H1 (cell line): ENCODE results near the gene MMEL1. TPM values are rescaled to one million over a fixed set of nuclear protein-coding genes. Genes with fewer than 3 reads are reported as not detected.
A peak's percentile ranks its signal among the peaks of the same experiment; 100 is the strongest.

Experiments
- CTCF ChIA-PET: fragments of 300-600 bp; sonication (Branson Sonifier 250); formaldehyde crosslinking; loops from one replicate; lab custom pipeline; 2021; ENCODE audit not compliant: partially characterized antibody; lab: Charles Lee
- POLR2A ChIA-PET: fragments of 300-600 bp; sonication (Branson Sonifier 250); formaldehyde crosslinking; loops from one replicate; lab custom pipeline; 2021; ENCODE audit warnings: inconsistent platforms; ENCODE audit not compliant: partially characterized antibody; lab: Charles Lee
- DNase-seq, 2 experiments: peaks; one replicate each; pipeline versions ENCODE4 v3.0.0 to v3.0.0-alpha.2; 2010 to 2022; ENCODE audit warnings: low spot score in 2 of 2, low read depth in 1 of 2, mixed read lengths in 1 of 2
- FAIRE-seq: peaks from 2 replicates; lab custom pipeline; 2011; peaks lifted over from hg19 to GRCh38; lab: Jason Lieb, UNC
- H2AFZ ChIP-seq: 2 replicates; pipeline ENCODE4 v1.8.1; 2012; ENCODE audit warnings: low read length, inconsistent platforms
- H2AK5ac ChIP-seq: 2 replicates; pipeline ENCODE4 v1.6.1; 2013; ENCODE audit warnings: low read depth, low read length
- H2BK120ac ChIP-seq: replicated peaks from 2 replicates; pipeline ENCODE3; 2013; ENCODE audit warnings: low read depth, low read length, inconsistent platforms
- H2BK12ac ChIP-seq: 2 replicates; pipeline ENCODE4 v1.6.1; 2013; ENCODE audit warnings: low read depth, low read length
- H2BK15ac ChIP-seq: 2 replicates; pipeline ENCODE4 v1.6.1; 2013; ENCODE audit warnings: low read length
- H2BK20ac ChIP-seq: 2 replicates; pipeline ENCODE4 v1.6.1; 2013; ENCODE audit warnings: low read length
- H2BK5ac ChIP-seq: 2 replicates; pipeline ENCODE4 v1.6.1; 2013; ENCODE audit warnings: low read depth, low read length
- H3K14ac ChIP-seq: 2 replicates; pipeline ENCODE4 v1.6.1; 2013; ENCODE audit warnings: inconsistent platforms; ENCODE audit not compliant: insufficient read length
- H3K18ac ChIP-seq: 2 replicates; pipeline ENCODE4 v1.6.1; 2013; ENCODE audit warnings: low read length; ENCODE audit errors: extremely low read depth
- H3K23ac ChIP-seq: 2 replicates; pipeline ENCODE4 v1.6.1; 2013; ENCODE audit warnings: inconsistent platforms; ENCODE audit not compliant: insufficient read length
- H3K23me2 ChIP-seq: 2 replicates; pipeline ENCODE4 v1.6.1; 2013; ENCODE audit warnings: low read depth, low read length
- H3K27ac ChIP-seq: 2 replicates; pipeline ENCODE4 v1.6.1; 2011; ENCODE audit warnings: low read depth, low read length, inconsistent platforms
- H3K27me3 ChIP-seq, 4 experiments: replicated peaks in 1 of 4; 1 replicate in 1 of 4; 2 replicates in 3 of 4; pipeline versions ENCODE4 v1.6.1 to v1.8.1; 2011 to 2013; ENCODE audit warnings: low read length in 3 of 4, mild to moderate bottlenecking in 3 of 4, inconsistent platforms in 2 of 4, mixed read lengths in 2 of 4, moderate library complexity in 1 of 4; ENCODE audit not compliant: control insufficient read depth in 3 of 4, insufficient read depth in 3 of 4; ENCODE audit errors: extremely low read depth in 1 of 4
- H3K36me3 ChIP-seq, 4 experiments: 2 replicates each; pipeline versions ENCODE4 v1.6.1 to v1.8.1; 2011 to 2013; ENCODE audit warnings: mild to moderate bottlenecking in 4 of 4, low read length in 3 of 4, moderate library complexity in 2 of 4, control low read depth in 1 of 4, inconsistent platforms in 1 of 4; ENCODE audit not compliant: insufficient read depth in 4 of 4, control insufficient read depth in 2 of 4
- H3K4ac ChIP-seq: replicated peaks from 2 replicates; pipeline ENCODE3; 2013; ENCODE audit warnings: low read length, low read depth, mixed read lengths, inconsistent platforms; ENCODE audit not compliant: insufficient read length
- H3K4me1 ChIP-seq, 4 experiments: replicated peaks in 1 of 4; 1 replicate in 1 of 4; 2 replicates in 3 of 4; pipeline versions ENCODE4 v1.6.1 to v1.8.1; 2011 to 2013; ENCODE audit warnings: low read length in 3 of 4, inconsistent platforms in 2 of 4, mixed read lengths in 1 of 4; ENCODE audit not compliant: insufficient read depth in 4 of 4, control insufficient read depth in 3 of 4
- H3K4me2 ChIP-seq, 2 experiments: 2 replicates each; pipeline versions ENCODE4 v1.6.1 to v1.8.1; 2011 to 2013; ENCODE audit warnings: low read depth in 2 of 2, low read length in 2 of 2, control low read depth in 1 of 2, inconsistent platforms in 1 of 2, mild to moderate bottlenecking in 1 of 2; ENCODE audit not compliant: insufficient read depth in 1 of 2
- H3K4me3 ChIP-seq, 4 experiments: fragments of 200-600, 300-600 bp in 1 of 4; sonication (generic), shearing (Covaris generic), sonication (Bioruptor Twin) in 1 of 4; 2 replicates each; pipeline versions ENCODE4 v1.5.1 to v1.8.1; 2011 to 2016; ENCODE audit warnings: low read length in 4 of 4, low read depth in 3 of 4, control low read depth in 2 of 4, inconsistent platforms in 2 of 4, mild to moderate bottlenecking in 2 of 4, mixed read lengths in 1 of 4, moderate library complexity in 1 of 4; ENCODE audit not compliant: insufficient read depth in 2 of 4; ENCODE audit errors: extremely low read depth in 1 of 4
- H3K56ac ChIP-seq: replicated peaks from 2 replicates; pipeline ENCODE3; 2013; ENCODE audit warnings: low read depth, mild to moderate bottlenecking, mixed read lengths, low read length, inconsistent platforms; ENCODE audit not compliant: insufficient read length
- H3K79me1 ChIP-seq: 2 replicates; pipeline ENCODE4 v1.6.1; 2013; ENCODE audit warnings: low read depth, low read length, control low read depth
- H3K79me2 ChIP-seq, 2 experiments: 2 replicates each; pipeline versions ENCODE4 v1.6.1 to v1.8.1; 2012 to 2013; ENCODE audit warnings: low read length in 2 of 2, mild to moderate bottlenecking in 2 of 2, inconsistent platforms in 1 of 2; ENCODE audit not compliant: insufficient read depth in 2 of 2, control insufficient read depth in 1 of 2
- H3K9ac ChIP-seq, 4 experiments: replicated peaks in 1 of 4; 1 replicate in 1 of 4; 2 replicates in 3 of 4; pipeline versions ENCODE4 v1.6.1 to v1.8.1; 2011 to 2013; ENCODE audit warnings: low read depth in 3 of 4, low read length in 3 of 4, control low read depth in 2 of 4, mild to moderate bottlenecking in 2 of 4, moderate library complexity in 2 of 4, inconsistent platforms in 1 of 4; ENCODE audit errors: extremely low read depth in 1 of 4
- H3K9me3 ChIP-seq, 2 experiments: 2 replicates each; pipeline versions ENCODE4 v1.6.1 to v1.8.1; 2012 to 2013; ENCODE audit warnings: mild to moderate bottlenecking in 2 of 2, moderate library complexity in 2 of 2, control low read depth in 1 of 2, inconsistent platforms in 1 of 2, low read depth in 1 of 2, low read length in 1 of 2, mixed read lengths in 1 of 2; ENCODE audit not compliant: insufficient read depth in 2 of 2
- H4K20me1 ChIP-seq, 2 experiments: replicated peaks in 1 of 2; 2 replicates each; pipeline versions ENCODE3 to v1.8.1; 2011 to 2013; ENCODE audit warnings: inconsistent platforms in 2 of 2, low read length in 2 of 2, mild to moderate bottlenecking in 1 of 2; ENCODE audit not compliant: insufficient read depth in 2 of 2, control insufficient read depth in 1 of 2
- H4K5ac ChIP-seq: 2 replicates; pipeline ENCODE4 v1.6.1; 2013; ENCODE audit warnings: low read length, low read depth, mixed read lengths, inconsistent platforms; ENCODE audit not compliant: insufficient read length
- H4K8ac ChIP-seq: 2 replicates; pipeline ENCODE4 v1.8.0; 2013; ENCODE audit warnings: mild to moderate bottlenecking, moderate library complexity, low read length, inconsistent platforms; ENCODE audit not compliant: insufficient read depth; ENCODE audit errors: extremely low read depth
- H4K91ac ChIP-seq: replicated peaks from 2 replicates; pipeline ENCODE3; 2013; ENCODE audit warnings: low read length, mixed read lengths, inconsistent platforms; ENCODE audit not compliant: insufficient read length
- CBX5 ChIP-seq: fragments of 300-800, 300-1000 bp; sonication (generic); IDR thresholded peaks from 2 replicates; pipeline ENCODE4 v1.7.1; 2016; ENCODE audit warnings: antibody characterized with exemption, low read length, low read depth
- GABPA ChIP-seq: IDR thresholded peaks from 2 replicates; pipeline ENCODE4 v1.6.1; 2011; ENCODE audit warnings: mild to moderate bottlenecking, low read length, moderate library complexity, borderline replicate concordance; ENCODE audit not compliant: insufficient read depth
- HDAC6 ChIP-seq: IDR thresholded peaks from one replicate; pipeline ENCODE4 v1.7.1; 2012; ENCODE audit warnings: low read depth, mild to moderate bottlenecking, inconsistent platforms, low read length, moderate library complexity
- WGBS, 2 experiments: shearing (Covaris generic) in 1 of 2; methylation state at CpG; one replicate each; pipeline versions ENCODE4 v1.1.6 to v1.1.7; 2013 to 2015; ENCODE audit warnings: low lambda C conversion rate in 2 of 2, mixed read lengths in 2 of 2, inconsistent platforms in 1 of 2, low coverage in 1 of 2, missing lambda C conversion rate in 1 of 2; ENCODE audit not compliant: insufficient replicate concordance in 2 of 2, insufficient coverage in 1 of 2, insufficient read length in 1 of 2; ENCODE audit errors: extremely low coverage in 1 of 2, missing lambda C conversion rate in 1 of 2; 5-methylcytosine and 5-hydroxymethylcytosine counted together
- polyA plus RNA-seq, 7 experiments: library from polyadenylated mRNA; depleted of rRNA in 3 of 7; stranded (reverse) in 5 of 7; unstranded in 2 of 7; fragments of >200 nt in 5 of 7; fragments of 200-250 nt in 2 of 7; gene quantifications; 1 replicate in 5 of 7; 2 replicates in 1 of 7; 4 replicates in 1 of 7; pipeline versions ENCODE4 v1.2.1 to v1.2.3, GENCODE V29; 2011 to 2013; ENCODE audit warnings: missing spikeins in 2 of 7, mixed read lengths in 2 of 7
- total RNA-seq: library from RNA; stranded (reverse); fragmentation: NEBNext Ultra II Directional; extraction: Animal tissue kit (Norgen Biotek cat#: 25700); gene quantifications from 2 replicates; pipeline ENCODE4 v1.2.1, GENCODE V29; 2021

Gene MMEL1
- total and polyA plus RNA-seq, 2 of the 8 experiments (the other 6 are each of a cell fraction or from before 2014, with no cell fraction given): 0.91 to 1.7 TPM

GRCh38 chr1:2556277-2556677 is 76.5 kb downstream of the MMEL1 start, which contains the start of gene TNFRSF14:
TSS of gene TNFRSF14 (plus strand) at chr1:2556371. CDS start at chr1:2556665, 294 bp downstream.
- H2BK5ac ChIP-seq: no peak within 1 kb of the TSS
- no peak within 1 kb of the TSS for H2BK20ac ChIP-seq
- no peaks in the 10 kb centered on the region; a peak in 1 of 4 replicates for H3K9me3 ChIP-seq
- H2AK5ac ChIP-seq: no peak within 1 kb of the TSS
- H3K79me2 ChIP-seq: no peaks in the 10 kb centered on the region
- H3K14ac ChIP-seq: no peak within 1 kb of the TSS
- no peak within 1 kb of the TSS for H4K5ac ChIP-seq
- H3K79me1 ChIP-seq: no peaks in the 10 kb centered on the region
- peak within 1 kb of the TSS; percentile 46; the same call in 1 of the 2 replicates for H2BK15ac ChIP-seq
- peak within 1 kb of the TSS; percentile 32 for H3K4ac ChIP-seq
- no peak within 1 kb of the TSS for H3K9ac ChIP-seq
- no peak within 1 kb of the TSS; the same call in 1 of the 2 replicates for H3K18ac ChIP-seq
- H4K91ac ChIP-seq: peak within 1 kb of the TSS; percentile 55
- WGBS, 2 experiments: 84% methylated on average over 10 of the region's 16 CpGs; no CpG with 5 or more reads in 1 of the 2 experiments
- H3K56ac ChIP-seq: peak within 1 kb of the TSS; percentile 16
- H3K23me2 ChIP-seq: no peaks in the 10 kb centered on the region
- ChIA-PET POLR2A (interaction anchor here (0.9 kb wide), 1 partner anchor 8 kb away, joined by 3 read pairs; no protein-coding TSS in a partner anchor), CTCF (interaction anchor here (0.7 to 1.6 kb wide), 6 partner anchors 17 to 861 kb away, joined by 3 read pairs; no protein-coding TSS in a partner anchor)
- no peak within 1 kb of the TSS; the same call in 1 of the 2 replicates for H2BK12ac ChIP-seq
- H3K27me3 ChIP-seq: no peaks in the 10 kb centered on the region
- no peaks in the 10 kb centered on the region for H4K20me1 ChIP-seq
- peak within 1 kb of the TSS; percentile 22 for H2BK120ac ChIP-seq
- no peaks in the 10 kb centered on the region for H3K36me3 ChIP-seq
- H3K4me1 ChIP-seq: peaks cover 0 to 6% (median 0%) of the 10 kb centered on the region in 4 experiments; a peak in 2 of 7 replicates
- H3K23ac ChIP-seq: no peak within 1 kb of the TSS
- TF ChIP-seq HDAC6 (no peak), CBX5 (no peak), GABPA (0 out of 2 replicates have a peak, but pooled peaks have one; percentile 23)
- peak within 1 kb of the TSS; percentile 51; the same call in 1 of the 2 replicates for H4K8ac ChIP-seq
- H3K4me3 ChIP-seq: no peak within 1 kb of the TSS
- no peak within 1 kb of the TSS for H3K4me2 ChIP-seq
- H2AFZ ChIP-seq: no peak within 1 kb of the TSS
- no peak within 1 kb of the TSS for H3K27ac ChIP-seq
- no peak for FAIRE-seq
- no peak for DNase-seq
